ENCODE measurements around the gene SLC2A4RG. TPM values are rescaled to one million over a fixed set of nuclear protein-coding genes. Genes with fewer than 3 reads are reported as not detected.
A peak's percentile ranks its signal among the peaks of the same experiment; 100 is the strongest.

SLC2A4RG gene
- total RNA-seq, 1 donor from 2014 or later: 69.6 TPM

DNA sequence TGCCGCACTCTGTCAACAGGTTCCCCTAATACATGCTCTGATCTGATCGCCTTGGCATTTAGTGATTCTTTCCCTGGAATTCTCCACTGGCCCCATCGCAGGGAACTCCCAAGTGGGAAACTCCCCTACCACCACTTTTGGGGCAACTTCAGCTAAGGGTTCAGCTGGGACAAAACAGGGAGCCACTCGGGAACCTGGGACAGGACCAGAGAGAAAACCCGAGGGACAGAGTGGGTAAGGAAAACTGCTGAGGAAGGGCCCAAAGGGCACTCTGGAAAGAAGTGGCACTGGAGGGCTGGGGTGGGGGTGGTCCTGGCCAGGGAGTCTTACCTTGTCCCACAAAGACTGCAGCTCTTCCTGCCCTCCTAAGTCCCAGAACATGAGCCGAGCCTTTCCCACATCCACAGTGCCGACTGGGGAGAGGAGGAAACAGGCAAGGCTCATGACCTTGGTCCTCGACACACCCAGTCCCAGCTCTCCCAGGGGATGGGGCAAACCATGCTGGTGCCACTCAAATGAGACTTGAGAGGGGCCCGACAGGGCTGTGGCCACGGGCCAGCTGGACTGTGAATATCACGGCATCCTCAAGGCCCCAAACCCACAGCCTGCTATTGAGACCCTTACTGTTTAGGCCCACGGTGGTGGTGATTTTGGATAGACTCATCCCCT, 33.4 kb upstream of the SLC2A4RG start:
- Mint-ChIP-seq H3K27ac (ENCODE audit: unreplicated experiment) (no peak overlapping the region), H3K9me3 (ENCODE audit: unreplicated experiment) (no peaks in the 10 kb centered on the region), H3K4me1 (ENCODE audit: unreplicated experiment) (peaks cover 15% of the 10 kb centered on the region), H3K27me3 (ENCODE audit: unreplicated experiment) (peaks cover 12% of the 10 kb centered on the region), H3K4me3 (ENCODE audit: unreplicated experiment) (peak overlapping the region; percentile 89), H3K36me3 (ENCODE audit: low read depth, unreplicated experiment) (peaks cover 28% of the 10 kb centered on the region)
- TF ChIP-seq, protein P1, sequence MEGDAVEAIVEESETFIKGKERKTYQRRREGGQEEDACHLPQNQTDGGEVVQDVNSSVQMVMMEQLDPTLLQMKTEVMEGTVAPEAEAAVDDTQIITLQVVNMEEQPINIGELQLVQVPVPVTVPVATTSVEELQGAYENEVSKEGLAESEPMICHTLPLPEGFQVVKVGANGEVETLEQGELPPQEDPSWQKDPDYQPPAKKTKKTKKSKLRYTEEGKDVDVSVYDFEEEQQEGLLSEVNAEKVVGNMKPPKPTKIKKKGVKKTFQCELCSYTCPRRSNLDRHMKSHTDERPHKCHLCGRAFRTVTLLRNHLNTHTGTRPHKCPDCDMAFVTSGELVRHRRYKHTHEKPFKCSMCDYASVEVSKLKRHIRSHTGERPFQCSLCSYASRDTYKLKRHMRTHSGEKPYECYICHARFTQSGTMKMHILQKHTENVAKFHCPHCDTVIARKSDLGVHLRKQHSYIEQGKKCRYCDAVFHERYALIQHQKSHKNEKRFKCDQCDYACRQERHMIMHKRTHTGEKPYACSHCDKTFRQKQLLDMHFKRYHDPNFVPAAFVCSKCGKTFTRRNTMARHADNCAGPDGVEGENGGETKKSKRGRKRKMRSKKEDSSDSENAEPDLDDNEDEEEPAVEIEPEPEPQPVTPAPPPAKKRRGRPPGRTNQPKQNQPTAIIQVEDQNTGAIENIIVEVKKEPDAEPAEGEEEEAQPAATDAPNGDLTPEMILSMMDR (IDR thresholded peaks at IDR 0.05; ENCODE audit: unreplicated experiment): no peak
- no peak for DNase-seq (ENCODE audit: low spot score)

- Mint-ChIP-seq H3K27ac (ENCODE audit: unreplicated experiment) (no peak overlapping the region), H3K4me3 (ENCODE audit: unreplicated experiment) (peak overlapping the region; percentile 89), H3K36me3 (ENCODE audit: low read depth, unreplicated experiment) (peaks cover 31% of the 10 kb centered on the region), H3K27me3 (ENCODE audit: unreplicated experiment) (peaks cover 12% of the 10 kb centered on the region), H3K9me3 (ENCODE audit: unreplicated experiment) (no peaks in the 10 kb centered on the region), H3K4me1 (ENCODE audit: unreplicated experiment) (peaks cover 15% of the 10 kb centered on the region)
- DNase-seq (ENCODE audit: low spot score): peak; percentile 42
- TF ChIP-seq, protein P1 (IDR thresholded peaks at IDR 0.05; ENCODE audit: unreplicated experiment): no peak
Observed at GRCh38 chr20:63706852-63707557, 32.6 kb upstream of the SLC2A4RG start.

- peak; percentile 85 for DNase-seq (ENCODE audit: low spot score)
Observed at GRCh38 chr20:63707558-63708300, 31.8 kb upstream of the SLC2A4RG start, which contains the start of the genes ARFRP1 and ZGPAT. Gene ARFRP1 (minus strand): TSS chr20:63707976. CDS start chr20:63707091, 885 bp downstream. Gene ZGPAT (plus strand): TSS chr20:63708039. CDS start chr20:63708581, 542 bp downstream.

GRCh38 chr20:63708301-63709148, 31.1 kb upstream of the SLC2A4RG start:
- TF ChIP-seq, protein P1 (IDR thresholded peaks at IDR 0.05; ENCODE audit: unreplicated experiment): no peak
- peak; percentile 26 for DNase-seq (ENCODE audit: low spot score)
- Mint-ChIP-seq H3K27me3 (ENCODE audit: unreplicated experiment) (peaks cover 10% of the 10 kb centered on the region), H3K27ac (ENCODE audit: unreplicated experiment) (no peak overlapping the region), H3K4me3 (ENCODE audit: unreplicated experiment) (peak overlapping the region; percentile 85), H3K9me3 (ENCODE audit: unreplicated experiment) (no peaks in the 10 kb centered on the region), H3K36me3 (ENCODE audit: low read depth, unreplicated experiment) (peaks cover 41% of the 10 kb centered on the region), H3K4me1 (ENCODE audit: unreplicated experiment) (peaks cover 15% of the 10 kb centered on the region)

More at GRCh38 chr20:63707558-63708300, 31.8 kb upstream of the SLC2A4RG start, which contains the start of the genes ARFRP1 and ZGPAT:
- Mint-ChIP-seq H3K27ac (ENCODE audit: unreplicated experiment) (no peak within 1 kb of the TSS), H3K27me3 (ENCODE audit: unreplicated experiment) (peaks cover 12% of the 10 kb centered on the region), H3K4me1 (ENCODE audit: unreplicated experiment) (peaks cover 15% of the 10 kb centered on the region), H3K4me3 (ENCODE audit: unreplicated experiment) (peak within 1 kb of the TSS; percentile 89), H3K9me3 (ENCODE audit: unreplicated experiment) (no peaks in the 10 kb centered on the region), H3K36me3 (ENCODE audit: low read depth, unreplicated experiment) (peaks cover 38% of the 10 kb centered on the region)
- TF ChIP-seq, protein P1 (IDR thresholded peaks at IDR 0.05; ENCODE audit: unreplicated experiment): no peak

Measured in endothelial cell (in vitro differentiated cells).